GM12872 (cell line): ENCODE data around the gene HPX.

Source experiments
- CTCF ChIP-seq: IDR thresholded peaks from 3 replicates; pipeline ENCODE4 v1.5.1; 2011; ENCODE audit warnings: low read depth, mild to moderate bottlenecking, low read length, moderate library complexity; ENCODE audit not compliant: insufficient read depth

Gene HPX

GRCh38 chr11:6442441-6442840 lies 1.7 kb upstream of the HPX start:
- TF ChIP-seq CTCF, result no peak

DNA sequence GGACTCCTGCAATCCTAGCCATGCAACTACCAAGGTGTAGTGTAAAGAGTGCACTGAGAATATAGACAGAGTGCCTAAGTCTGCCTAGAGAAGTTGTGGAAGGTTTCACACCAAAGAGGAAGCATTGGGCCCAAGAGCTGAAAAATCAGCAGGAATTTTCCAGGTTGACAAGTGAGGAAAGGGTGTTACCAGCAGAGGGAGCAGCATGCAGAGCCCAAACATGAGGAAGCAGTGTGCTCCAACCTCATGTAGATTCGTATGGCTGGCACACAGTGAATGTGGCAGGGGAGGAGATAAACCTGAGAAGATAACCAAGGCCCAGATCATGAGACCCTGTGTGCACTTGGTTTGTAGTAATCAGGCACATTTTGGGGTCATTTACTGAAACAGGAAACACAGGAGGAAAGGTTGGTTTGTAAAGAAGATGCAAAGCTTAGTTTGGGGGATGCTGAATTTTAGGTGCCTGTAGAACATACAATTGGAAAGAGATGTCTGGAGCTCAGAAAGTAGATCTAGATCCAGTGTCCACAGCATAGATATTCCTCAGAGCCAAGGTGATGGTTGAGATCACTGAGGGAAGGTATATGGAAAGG lies 1.7 kb downstream of the HPX start:
- TF ChIP-seq CTCF, result peak; percentile 72

DNA sequence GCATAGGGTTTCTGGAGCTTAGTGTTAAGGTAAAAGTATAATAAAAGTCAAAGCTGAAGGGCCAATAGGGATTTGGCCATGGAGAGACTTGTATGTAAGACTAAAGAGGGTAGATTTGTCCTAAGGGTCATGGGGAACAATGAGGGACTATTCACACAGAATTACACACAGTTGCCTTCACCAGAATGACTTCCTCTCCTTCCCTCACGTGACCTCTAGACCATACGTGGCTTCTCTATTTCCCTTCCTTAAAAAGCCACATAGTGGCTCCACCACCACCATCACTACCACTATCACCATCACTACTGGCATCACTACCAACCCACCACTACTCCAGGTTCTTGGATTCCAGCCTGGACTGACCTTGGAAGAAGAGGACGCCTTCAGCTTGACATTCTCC lies 2.8 kb downstream of the HPX start:
- TF ChIP-seq CTCF, result no peak

DNA sequence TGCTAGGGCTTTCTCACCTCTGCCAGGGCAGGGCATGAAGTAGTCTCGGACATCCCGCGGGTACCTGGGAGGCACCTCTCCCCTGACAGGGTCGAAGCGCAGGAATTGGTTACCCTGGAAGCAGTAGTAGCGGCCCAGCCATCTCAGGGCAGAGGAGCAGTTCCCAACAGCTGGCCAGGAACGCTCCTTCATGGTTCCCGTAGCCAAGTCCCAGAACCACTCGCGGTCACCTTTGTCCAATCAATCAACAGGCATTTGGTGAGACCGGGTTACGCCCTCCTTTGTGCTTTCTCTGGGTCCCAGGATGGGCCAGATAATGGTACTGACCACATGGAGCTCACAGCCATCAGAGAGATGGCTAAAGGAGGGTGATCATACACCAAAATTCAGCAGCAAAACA lies 3.4 kb downstream of the HPX start:
- no peak for TF ChIP-seq CTCF

- no peak for TF ChIP-seq CTCF
Observed at GRCh38 chr11:6433998-6434660, 6.7 kb downstream of the HPX start.

- TF ChIP-seq CTCF, result no peak
Observed at GRCh38 chr11:6431861-6432260, 8.9 kb downstream of the HPX start.

- TF ChIP-seq CTCF, result no peak
Observed at GRCh38 chr11:6427516-6427915, 13.3 kb downstream of the HPX start.
